Measurements from ENCODE around the gene ABCC5.

The ABCC5 gene

GRCh38 chr3:183904833-183905780, 112.6 kb downstream of the ABCC5 start:
- no peaks in the 10 kb centered on the region for H3K4me1 Mint-ChIP-seq
- no peak for ATAC-seq

GRCh38 chr3:183898028-183898431, 119.7 kb downstream of the ABCC5 start:
- H3K27me3 Mint-ChIP-seq, result peaks cover 26% of the 10 kb centered on the region
- ATAC-seq (peak; percentile 51), DNase-seq (no peak)
- H3K27ac Mint-ChIP-seq, result no peak overlapping the region
- no peak overlapping the region for H3K4me3 Mint-ChIP-seq
- peaks cover 0 to 5% of the 10 kb centered on the region in 2 donors for H3K9me3 Mint-ChIP-seq
- H3K4me1 Mint-ChIP-seq, result peaks cover 9% of the 10 kb centered on the region

More at GRCh38 chr3:183904833-183905780, 112.6 kb downstream of the ABCC5 start:
- DNase-seq, result no peak
- no peak overlapping the region for H3K27ac Mint-ChIP-seq
- no peak overlapping the region for H3K4me3 Mint-ChIP-seq
- H3K9me3 Mint-ChIP-seq, result peaks cover 0 to 4% of the 10 kb centered on the region in 2 donors
- H3K27me3 Mint-ChIP-seq, result peaks cover 7% of the 10 kb centered on the region

DNA sequence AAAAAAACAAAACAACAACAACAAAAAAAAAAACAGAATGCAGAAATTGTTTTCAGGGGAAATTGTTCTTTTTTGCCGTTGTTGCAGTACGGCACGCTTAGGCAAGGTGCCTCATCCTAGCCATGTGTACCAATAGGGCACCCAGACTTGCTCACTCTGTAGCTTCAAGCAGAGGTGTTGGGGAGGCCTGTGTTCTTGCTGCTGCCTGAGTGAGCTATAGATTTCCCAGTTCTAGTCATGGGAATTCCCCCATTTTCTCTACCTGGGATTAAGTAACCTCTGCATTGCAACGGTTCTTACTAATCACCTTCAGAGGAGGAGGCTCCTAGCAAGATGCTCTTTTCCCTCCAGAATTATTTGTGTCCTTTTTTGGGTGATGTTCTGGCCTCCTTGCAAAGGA, 120.1 kb downstream of the ABCC5 start:
- ATAC-seq (peak; percentile 72), DNase-seq (no peak)
- no peak overlapping the region for H3K27ac Mint-ChIP-seq
- H3K9me3 Mint-ChIP-seq, result peaks cover 0 to 5% of the 10 kb centered on the region in 2 donors
- H3K27me3 Mint-ChIP-seq, result peaks cover 30% of the 10 kb centered on the region
- H3K4me1 Mint-ChIP-seq, result peaks cover 9% of the 10 kb centered on the region
- no peak overlapping the region for H3K4me3 Mint-ChIP-seq

- Mint-ChIP-seq H3K27me3 (peaks cover 32% of the 10 kb centered on the region), H3K4me3 (no peak overlapping the region), H3K27ac (peak overlapping the region in 1 of 2 donors; percentile 90), H3K4me1 (peaks cover 9% of the 10 kb centered on the region), H3K9me3 (peaks cover 0 to 5% of the 10 kb centered on the region in 2 donors)
- DNase-seq (no peak), ATAC-seq (no peak)
Observed at GRCh38 chr3:183896610-183897009, 121.1 kb downstream of the ABCC5 start.

DNA sequence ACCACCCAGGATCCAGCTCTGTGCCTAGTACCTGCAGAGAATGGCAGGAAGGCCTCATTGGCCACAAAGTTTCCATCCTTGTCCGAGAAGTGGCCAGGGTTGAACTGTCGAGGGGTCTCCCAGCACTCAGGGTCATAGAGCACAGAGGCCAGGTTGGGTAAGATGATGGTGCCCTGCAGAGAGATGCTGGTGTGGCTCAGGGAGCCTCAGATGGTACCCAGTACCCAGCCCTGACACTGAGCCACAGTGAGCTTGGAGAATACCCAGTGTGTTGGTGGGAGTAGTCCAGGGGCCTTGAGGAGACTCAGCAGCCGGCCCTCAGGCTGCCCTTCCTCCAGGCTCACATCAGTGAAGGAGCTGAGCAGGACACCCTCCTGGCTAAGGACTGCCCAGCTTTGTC, 121.5 kb downstream of the ABCC5 start:
- Mint-ChIP-seq H3K9me3 (peaks cover 0 to 5% of the 10 kb centered on the region in 2 donors), H3K4me1 (peaks cover 9% of the 10 kb centered on the region), H3K27ac (no peak overlapping the region), H3K4me3 (no peak overlapping the region), H3K27me3 (peaks cover 32% of the 10 kb centered on the region)
- DNase-seq, result no peak
- ATAC-seq, result no peak

GRCh38 chr3:183895774-183896173, 121.9 kb downstream of the ABCC5 start:
- no peak overlapping the region for H3K4me3 Mint-ChIP-seq
- peaks cover 31% of the 10 kb centered on the region for H3K27me3 Mint-ChIP-seq
- ATAC-seq (no peak), DNase-seq (no peak)
- no peak overlapping the region for H3K27ac Mint-ChIP-seq
- peaks cover 0 to 5% of the 10 kb centered on the region in 2 donors for H3K9me3 Mint-ChIP-seq
- peaks cover 9% of the 10 kb centered on the region for H3K4me1 Mint-ChIP-seq

DNA sequence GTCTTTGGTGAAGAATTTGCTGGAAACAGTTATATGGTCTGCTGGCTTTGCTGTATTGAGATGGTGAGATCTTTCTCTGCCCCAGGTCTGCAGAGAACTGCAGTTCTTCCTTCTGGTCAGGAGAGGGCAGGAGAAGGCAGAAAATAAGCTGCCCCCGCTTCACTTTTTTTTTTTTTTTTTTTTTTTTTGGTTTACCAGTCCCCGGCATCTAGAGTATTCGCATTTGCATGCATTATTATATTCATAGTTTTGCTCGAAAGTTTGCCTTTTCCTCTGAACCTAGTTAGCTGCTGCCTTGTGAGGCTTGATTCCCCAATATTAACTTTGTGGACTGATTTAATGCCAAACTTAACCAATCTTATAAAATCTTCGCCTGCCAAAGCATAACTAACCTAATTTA, 122.4 kb downstream of the ABCC5 start:
- peaks cover 0 to 3% of the 10 kb centered on the region in 2 donors for H3K9me3 Mint-ChIP-seq
- no peak overlapping the region for H3K27ac Mint-ChIP-seq
- ATAC-seq, result peak; percentile 77
- H3K4me1 Mint-ChIP-seq, result peaks cover 9% of the 10 kb centered on the region
- H3K4me3 Mint-ChIP-seq, result no peak overlapping the region
- H3K27me3 Mint-ChIP-seq, result peaks cover 26% of the 10 kb centered on the region
- peak; percentile 36 to 42 for DNase-seq

- no peak for DNase-seq
- Mint-ChIP-seq H3K9me3 (no peaks in the 10 kb centered on the region), H3K27ac (peak overlapping the region in 1 of 2 donors; percentile 22), H3K4me3 (no peak overlapping the region), H3K27me3 (peaks cover 7% of the 10 kb centered on the region), H3K4me1 (peaks cover 5% of the 10 kb centered on the region)
- no peak for ATAC-seq
Observed at GRCh38 chr3:183892610-183893214, 125.0 kb downstream of the ABCC5 start.

GRCh38 chr3:183885766-183886165, 131.9 kb downstream of the ABCC5 start:
- Mint-ChIP-seq H3K27me3 (no peaks in the 10 kb centered on the region), H3K4me1 (peaks cover 28% of the 10 kb centered on the region), H3K4me3 (peak overlapping the region; percentile 51 to 56), H3K9me3 (no peaks in the 10 kb centered on the region), H3K27ac (no peak overlapping the region)
- ATAC-seq (no peak), DNase-seq (no peak)

DNA sequence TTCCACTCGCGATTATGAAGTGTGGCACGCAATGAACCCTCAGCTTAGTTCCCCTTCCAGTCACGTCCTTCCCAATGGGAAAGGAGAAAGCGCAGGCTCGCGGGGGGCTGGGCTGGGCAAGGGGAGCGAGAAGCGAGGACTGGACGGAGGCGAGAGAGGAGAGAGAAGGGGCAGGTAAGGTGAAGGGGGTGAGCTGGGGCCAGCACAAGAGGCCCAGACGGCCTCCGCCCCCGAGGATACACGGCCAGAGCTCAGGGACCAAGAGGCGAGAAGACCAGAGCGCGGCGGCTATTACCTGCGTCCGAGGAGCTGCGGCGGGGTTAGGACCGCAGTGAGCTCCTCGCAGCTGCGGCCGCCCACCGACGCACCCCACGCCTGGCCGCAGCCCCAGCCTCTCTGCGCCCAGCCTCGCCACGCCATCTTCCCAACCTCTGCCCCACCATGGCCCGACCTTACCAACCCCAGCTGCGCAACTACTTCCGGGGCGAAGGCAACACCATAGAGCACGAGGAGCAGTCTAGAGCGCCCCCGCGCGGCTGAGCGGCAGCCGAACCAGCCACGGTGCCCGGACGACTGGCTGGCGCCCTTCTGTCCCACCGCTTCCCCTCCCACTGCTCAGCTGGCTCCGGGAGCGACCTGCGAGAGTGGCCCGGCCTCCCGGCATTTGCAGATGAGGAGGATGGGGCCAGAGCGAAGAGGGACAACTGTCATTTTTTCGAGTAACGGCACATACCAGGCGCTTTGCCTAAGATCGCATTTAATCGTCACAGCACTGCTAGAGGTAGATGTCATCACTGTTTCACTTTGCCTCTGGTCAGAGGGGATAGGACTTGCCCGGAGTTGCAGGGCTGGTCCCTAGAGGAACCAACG, 133.0 kb downstream of the ABCC5 start, which contains the start of gene PARL:
Gene PARL (minus strand): TSS at position 454 of the 870 bp plus-strand sequence. CDS start 34 bp downstream, at position 420.
- Mint-ChIP-seq H3K4me3 (peak within 1 kb of the TSS; percentile 92 to 94), H3K9me3 (no peaks in the 10 kb centered on the region), H3K27me3 (no peaks in the 10 kb centered on the region), H3K4me1 (peaks cover 37% of the 10 kb centered on the region), H3K27ac (peak within 1 kb of the TSS; percentile 97)
- peak; percentile 95 to 96 for DNase-seq
- ATAC-seq, result peak; percentile 99

DNA sequence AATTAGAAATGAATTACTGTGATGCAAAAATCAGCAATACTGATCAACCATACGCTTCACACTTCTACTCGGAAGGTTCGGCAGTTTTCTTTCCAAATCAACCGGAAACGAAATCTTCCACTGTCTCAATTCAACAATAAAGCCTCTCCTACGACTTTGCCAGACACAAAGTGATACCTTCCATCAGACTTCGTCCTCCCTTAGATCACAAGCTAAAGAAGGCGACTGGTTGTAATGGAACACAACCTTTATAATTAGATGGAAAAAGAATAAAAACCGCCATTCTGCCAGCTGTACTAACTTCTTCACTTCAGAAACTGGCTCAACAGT, 133.6 kb downstream of the ABCC5 start:
- no peak for DNase-seq
- Mint-ChIP-seq H3K27me3 (no peaks in the 10 kb centered on the region), H3K9me3 (no peaks in the 10 kb centered on the region), H3K27ac (peak overlapping the region; percentile 97), H3K4me1 (peaks cover 40% of the 10 kb centered on the region), H3K4me3 (peak overlapping the region; percentile 92 to 94)
- no peak for ATAC-seq

DNA sequence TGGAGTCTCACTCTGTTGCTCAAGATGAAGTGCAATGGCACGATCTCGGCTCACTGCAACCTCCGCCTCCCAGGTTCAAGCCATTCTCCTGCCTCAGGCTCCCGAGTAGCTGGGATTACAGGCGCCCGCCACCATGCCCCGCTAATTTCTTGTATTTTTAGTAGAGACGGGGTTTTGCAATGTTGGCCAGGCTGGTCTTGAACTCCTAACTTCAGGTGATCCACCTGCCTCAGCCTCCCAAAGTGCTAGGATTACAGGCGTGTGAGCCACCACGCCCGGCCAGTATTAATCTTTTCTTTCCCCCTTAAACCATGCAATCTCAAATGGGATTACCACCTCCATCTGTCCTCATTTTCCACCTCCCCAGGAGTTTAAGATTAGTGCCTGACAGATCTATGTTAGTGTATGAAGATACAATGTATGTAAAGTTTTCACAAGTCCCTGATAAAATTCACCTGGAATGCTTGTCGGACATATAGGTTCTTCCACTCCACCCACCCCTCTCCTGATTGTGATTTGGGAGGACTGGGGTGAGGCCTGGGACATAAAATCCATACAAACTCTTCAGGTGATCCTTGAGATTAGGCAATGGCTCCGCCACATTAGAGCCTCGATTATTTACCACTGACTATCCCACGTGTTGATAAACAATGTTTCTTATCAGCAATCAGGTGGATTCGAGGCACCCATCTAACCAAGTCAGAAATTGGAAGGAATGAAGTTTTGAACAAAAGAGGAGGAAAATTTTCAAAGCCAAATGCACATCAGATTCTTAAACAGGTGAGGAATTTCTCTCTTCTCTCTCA, 134.2 kb downstream of the ABCC5 start:
- Mint-ChIP-seq H3K27ac (peak overlapping the region; percentile 97), H3K4me1 (peaks cover 45% of the 10 kb centered on the region)

GRCh38 chr3:183880121-183880520, 137.6 kb downstream of the ABCC5 start:
- DNase-seq, result no peak
- Mint-ChIP-seq H3K27me3 (no peaks in the 10 kb centered on the region), H3K4me3 (no peak overlapping the region), H3K4me1 (peaks cover 46% of the 10 kb centered on the region), H3K9me3 (no peaks in the 10 kb centered on the region), H3K27ac (no peak overlapping the region)
- ATAC-seq, result no peak

More for the DNA sequence above, 134.2 kb downstream of the ABCC5 start:
- Mint-ChIP-seq H3K9me3 (no peaks in the 10 kb centered on the region), H3K4me3 (peak overlapping the region; percentile 92 to 94), H3K27me3 (no peaks in the 10 kb centered on the region)
- DNase-seq, result no peak
- ATAC-seq, result no peak

GRCh38 chr3:183879243-183879642, 138.4 kb downstream of the ABCC5 start:
- ATAC-seq (no peak), DNase-seq (no peak)
- Mint-ChIP-seq H3K27me3 (no peaks in the 10 kb centered on the region), H3K27ac (no peak overlapping the region), H3K4me3 (no peak overlapping the region), H3K9me3 (no peaks in the 10 kb centered on the region), H3K4me1 (peaks cover 46% of the 10 kb centered on the region)

Data from stimulated activated naive CD8-positive, alpha-beta T cell treated with anti-CD3 and anti-CD28 coated beads, Interleukin-15, amount 100 ng/mL, for 72 hours (primary cell).